ENCODE results near the gene FOXD3. TPM values are rescaled to one million over a fixed set of nuclear protein-coding genes. Genes with fewer than 3 reads are reported as not detected.

Gene FOXD3
- 25.8 and 26.1 TPM in 2 replicates for total RNA-seq (2021)
- long read RNA-seq, partial matches to known transcripts = 0 of 2 reads
- long read RNA-seq, other reads (novel, unspliced or antisense) = 0 of 2 reads

DNA sequence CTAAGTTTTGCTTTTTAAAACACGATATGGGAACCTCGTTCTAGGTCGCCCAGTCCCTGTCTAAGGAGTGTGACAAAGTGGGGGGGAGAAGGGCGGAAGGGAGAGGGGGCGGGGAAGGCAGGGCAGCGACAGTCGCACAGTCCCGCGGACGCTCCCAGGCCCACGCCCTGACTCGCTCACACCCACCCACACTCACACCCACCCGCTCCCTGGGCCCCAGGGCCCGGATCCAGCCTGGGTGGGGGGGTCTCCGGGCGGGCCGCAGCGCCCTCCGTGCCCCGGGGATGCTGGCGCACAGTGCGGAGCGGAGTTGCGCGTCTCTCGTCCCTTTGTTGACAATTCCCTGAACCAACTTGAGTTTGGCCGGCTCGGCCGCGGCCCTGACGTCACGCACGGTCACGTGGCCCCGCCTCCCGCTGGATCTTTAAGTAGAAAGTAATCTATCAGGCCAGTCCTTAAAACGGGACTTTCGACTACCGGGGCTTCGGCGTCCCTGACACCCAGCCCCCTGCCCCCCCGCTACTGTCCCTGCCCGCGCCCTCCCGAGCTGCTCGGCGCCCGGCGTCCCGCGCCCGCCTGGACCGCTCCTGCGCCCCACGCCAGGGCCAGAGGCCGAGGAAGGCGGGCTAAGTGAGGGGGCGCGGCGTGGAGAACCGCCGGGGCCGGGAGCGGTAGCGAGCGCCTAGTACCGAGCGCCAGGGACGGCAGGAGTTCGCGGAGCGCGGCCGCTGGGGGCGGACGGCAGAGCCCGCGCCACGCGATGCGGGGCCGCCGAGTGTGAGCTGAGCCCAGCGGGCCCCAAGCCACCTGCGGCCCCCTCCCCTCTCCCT, at the start of gene FOXD3:
FOXD3 (plus strand) TSS at position 454 of the 830 bp plus-strand sequence. CDS start 492 bp downstream, outside the sequence.
- Histone ChIP-seq H2AK5ac (ENCODE audit: insufficient read length, low read length) (no peak within 1 kb of the TSS), H3K27ac (ENCODE audit: insufficient read length, low read depth, low read length) (peak within 1 kb of the TSS; percentile 52), H3K79me2 (ENCODE audit: insufficient read depth, low read length) (no peaks in the 10 kb centered on the region; the same call in 1 of the 2 replicates), H4K91ac (ENCODE audit: insufficient read length, low read depth, low read length) (no peak within 1 kb of the TSS), H3K23ac (ENCODE audit: insufficient read length, low read depth, low read length) (no peak within 1 kb of the TSS), H2BK15ac (ENCODE audit: low read depth, low read length) (no peak within 1 kb of the TSS), H2BK20ac (ENCODE audit: low read depth, low read length, poor library complexity, severe bottlenecking) (no peak within 1 kb of the TSS), H3K9me3 (ENCODE audit: control insufficient read depth, low read depth, low read length) (no peaks in the 10 kb centered on the region), H4K8ac (replicated peaks; ENCODE audit: insufficient read length, low read depth, low read length) (no peak within 1 kb of the TSS), H2BK5ac (ENCODE audit: insufficient read length, low read length) (no peak within 1 kb of the TSS), H3K56ac (ENCODE audit: insufficient read length, low read depth, low read length) (no peak within 1 kb of the TSS), H3T11ph (ENCODE audit: low read length) (no peak within 1 kb of the TSS), H4K20me1 (ENCODE audit: control insufficient read depth, insufficient read depth, insufficient read length) (no peaks in the 10 kb centered on the region), H3K4me1 (ENCODE audit: insufficient read depth, low read length) (peaks cover 3% of the 10 kb centered on the region; the same call in 1 of the 2 replicates), H2BK12ac (ENCODE audit: insufficient read length, low read depth, low read length) (no peak within 1 kb of the TSS), H3K79me1 (ENCODE audit: insufficient read depth, low read depth, low read length, poor library complexity, severe bottlenecking) (no peaks in the 10 kb centered on the region), H3K23me2 (ENCODE audit: insufficient read length, low read depth, low read length, poor library complexity, severe bottlenecking) (peaks cover 66% of the 10 kb centered on the region), H3K4ac (ENCODE audit: low read depth, low read length) (no peak within 1 kb of the TSS), H3K18ac (ENCODE audit: insufficient read length, low read depth, low read length) (peak within 1 kb of the TSS; percentile 74), H3K9ac (ENCODE audit: extremely low read depth, insufficient read length, low read length) (peak within 1 kb of the TSS; percentile 67), H3K27me3 (ENCODE audit: insufficient read depth, low read length) (peaks cover 7% of the 10 kb centered on the region; the same call in 1 of the 2 replicates), H4K5ac (ENCODE audit: insufficient read length, low read depth, low read length) (no peak within 1 kb of the TSS), H2AFZ (ENCODE audit: low read length) (no peak within 1 kb of the TSS), H2BK120ac (ENCODE audit: low read depth, low read length, poor library complexity, severe bottlenecking) (peak within 1 kb of the TSS; percentile 56), H3K14ac (ENCODE audit: insufficient read depth, low read length) (peak within 1 kb of the TSS; percentile 67; the same call in 1 of the 2 replicates), H3K4me2 (ENCODE audit: insufficient read depth, insufficient read length, low read length) (peak within 1 kb of the TSS; percentile 95)
- H3K27me3 Mint-ChIP-seq (ENCODE audit: low read depth) = peaks cover 82% of the 10 kb centered on the region
- peak within 1 kb of the TSS; percentile 83 to 96 for H3K4me3 Mint-ChIP-seq
- TF ChIP-seq, protein P1, sequence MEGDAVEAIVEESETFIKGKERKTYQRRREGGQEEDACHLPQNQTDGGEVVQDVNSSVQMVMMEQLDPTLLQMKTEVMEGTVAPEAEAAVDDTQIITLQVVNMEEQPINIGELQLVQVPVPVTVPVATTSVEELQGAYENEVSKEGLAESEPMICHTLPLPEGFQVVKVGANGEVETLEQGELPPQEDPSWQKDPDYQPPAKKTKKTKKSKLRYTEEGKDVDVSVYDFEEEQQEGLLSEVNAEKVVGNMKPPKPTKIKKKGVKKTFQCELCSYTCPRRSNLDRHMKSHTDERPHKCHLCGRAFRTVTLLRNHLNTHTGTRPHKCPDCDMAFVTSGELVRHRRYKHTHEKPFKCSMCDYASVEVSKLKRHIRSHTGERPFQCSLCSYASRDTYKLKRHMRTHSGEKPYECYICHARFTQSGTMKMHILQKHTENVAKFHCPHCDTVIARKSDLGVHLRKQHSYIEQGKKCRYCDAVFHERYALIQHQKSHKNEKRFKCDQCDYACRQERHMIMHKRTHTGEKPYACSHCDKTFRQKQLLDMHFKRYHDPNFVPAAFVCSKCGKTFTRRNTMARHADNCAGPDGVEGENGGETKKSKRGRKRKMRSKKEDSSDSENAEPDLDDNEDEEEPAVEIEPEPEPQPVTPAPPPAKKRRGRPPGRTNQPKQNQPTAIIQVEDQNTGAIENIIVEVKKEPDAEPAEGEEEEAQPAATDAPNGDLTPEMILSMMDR (conservative IDR thresholded peaks at IDR 0.05) = no peak
- peaks cover 58 to 66% of the 10 kb centered on the region in 2 experiments for H3K4me1 Mint-ChIP-seq
- peak within 1 kb of the TSS; percentile 88 to 99 (median 92) for H3K27ac Mint-ChIP-seq
- no CpG with 5 or more reads among the region's 85 CpGs for WGBS (ENCODE audit: extremely low coverage, insufficient read length, low lambda C conversion rate)
- H3K36me3 Mint-ChIP-seq (ENCODE audit: insufficient read depth in 1 of 3, low read depth in 3 of 3) = peaks cover 0 to 6% (median 0%) of the 10 kb centered on the region in 3 experiments; a peak in 3 of 7 replicates
- peaks cover 0 to 2% of the 10 kb centered on the region in 2 experiments; a peak in 3 of 5 replicates for H3K9me3 Mint-ChIP-seq
- DNase-seq = peak; percentile 92

Measured in H9 (cell line).